ENCODE results near the gene TEX19.

Gene TEX19

DNA sequence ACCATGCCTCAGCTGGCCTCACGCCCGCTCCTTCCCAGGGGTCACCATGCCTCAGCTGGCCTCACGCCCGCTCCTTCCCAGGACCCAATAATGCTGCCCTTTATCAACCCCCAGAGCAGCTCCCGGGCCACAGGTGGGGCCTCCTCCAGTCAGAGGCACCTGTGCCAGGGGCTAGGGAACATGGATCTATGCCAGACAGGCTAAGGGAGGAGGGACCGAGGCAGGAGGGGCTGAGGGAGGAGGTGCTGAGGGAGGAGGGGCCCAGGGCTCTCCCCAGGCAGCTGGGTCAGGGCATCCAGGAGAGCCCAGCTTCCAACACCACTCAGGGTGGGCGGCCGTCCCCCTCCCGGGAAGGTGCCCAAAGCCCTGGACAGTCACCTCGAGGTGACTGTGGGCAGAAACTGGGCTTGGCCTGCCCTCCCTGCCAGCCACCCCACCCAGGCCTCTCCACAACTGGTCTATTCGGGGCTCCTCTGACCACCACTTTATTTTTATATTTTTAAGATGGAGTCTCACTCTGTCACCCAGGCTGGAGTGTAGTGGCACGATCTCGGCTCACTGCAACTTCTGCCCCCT, 31.9 kb downstream of the TEX19 start:
- DNase-seq (ENCODE audit: low read depth) = no peak

GRCh38 chr17:82391496-82392066, 32.5 kb downstream of the TEX19 start:
- no peak for DNase-seq (ENCODE audit: low read depth)

DNA sequence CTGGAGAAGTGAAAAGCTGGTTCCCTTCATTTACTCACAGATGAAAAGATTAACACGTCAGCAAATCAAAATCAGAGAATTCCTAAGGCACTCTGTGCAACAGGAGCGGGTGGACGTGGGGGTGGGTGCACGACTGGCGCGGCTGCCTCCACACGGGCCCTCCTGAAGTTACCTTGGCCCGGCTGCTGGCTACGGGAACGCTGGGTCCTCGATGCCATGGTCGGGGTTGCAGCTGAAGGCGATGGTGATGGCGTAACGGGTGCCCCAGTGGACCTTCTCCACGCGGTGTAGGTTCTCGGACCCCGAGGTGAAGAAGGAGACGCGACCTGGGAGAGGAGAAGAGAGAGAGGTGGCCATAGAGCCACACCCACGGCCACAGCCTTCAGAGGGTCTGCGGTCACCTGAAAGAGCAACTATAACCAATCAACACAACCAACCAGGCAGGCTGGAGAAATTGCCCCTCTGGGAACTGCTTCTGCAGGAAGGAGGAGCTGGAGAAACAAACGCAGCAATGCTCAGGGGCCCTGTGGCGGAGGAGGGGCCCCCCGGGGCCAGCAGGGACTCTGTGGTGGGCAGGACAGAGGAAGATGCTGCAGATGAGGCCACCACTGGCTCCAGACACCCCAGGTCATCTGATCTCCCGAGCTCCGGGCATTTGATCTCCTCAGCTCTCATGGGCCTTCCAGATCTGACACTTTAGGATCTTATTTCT, 33.3 kb downstream of the TEX19 start:
- DNase-seq (ENCODE audit: low read depth) = no peak

DNA sequence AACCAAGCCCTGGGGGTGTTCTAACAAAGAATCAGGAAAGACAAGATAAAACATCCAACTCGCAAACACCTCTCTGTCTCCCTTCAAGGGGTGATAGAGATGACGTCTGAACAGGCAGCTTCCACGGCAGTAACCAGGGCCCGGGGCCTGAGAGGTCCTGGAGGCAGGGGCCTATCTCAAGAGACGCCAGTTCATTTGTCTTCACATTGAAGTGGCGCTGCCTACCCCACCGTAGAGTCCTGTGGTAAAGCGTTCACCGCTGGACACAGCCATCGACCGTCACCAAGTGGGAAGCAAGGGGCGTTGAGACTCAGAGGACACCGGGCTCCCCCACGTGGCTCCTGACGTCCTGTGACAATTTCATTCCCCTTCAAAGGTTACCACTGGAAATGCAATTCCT, 33.9 kb downstream of the TEX19 start:
- no peak for DNase-seq (ENCODE audit: low read depth)

- no peak for DNase-seq (ENCODE audit: low read depth)
Measured at GRCh38 chr17:82394278-82394677, 35.2 kb downstream of the TEX19 start.

- DNase-seq (ENCODE audit: low read depth) = no peak
Measured at GRCh38 chr17:82396601-82397435, 37.8 kb downstream of the TEX19 start.

- no peak for DNase-seq (ENCODE audit: low read depth)
Measured at GRCh38 chr17:82397449-82398335, 38.6 kb downstream of the TEX19 start.

- DNase-seq (ENCODE audit: low read depth) = no peak
Measured at GRCh38 chr17:82399041-82399441, 40.0 kb downstream of the TEX19 start.

DNA sequence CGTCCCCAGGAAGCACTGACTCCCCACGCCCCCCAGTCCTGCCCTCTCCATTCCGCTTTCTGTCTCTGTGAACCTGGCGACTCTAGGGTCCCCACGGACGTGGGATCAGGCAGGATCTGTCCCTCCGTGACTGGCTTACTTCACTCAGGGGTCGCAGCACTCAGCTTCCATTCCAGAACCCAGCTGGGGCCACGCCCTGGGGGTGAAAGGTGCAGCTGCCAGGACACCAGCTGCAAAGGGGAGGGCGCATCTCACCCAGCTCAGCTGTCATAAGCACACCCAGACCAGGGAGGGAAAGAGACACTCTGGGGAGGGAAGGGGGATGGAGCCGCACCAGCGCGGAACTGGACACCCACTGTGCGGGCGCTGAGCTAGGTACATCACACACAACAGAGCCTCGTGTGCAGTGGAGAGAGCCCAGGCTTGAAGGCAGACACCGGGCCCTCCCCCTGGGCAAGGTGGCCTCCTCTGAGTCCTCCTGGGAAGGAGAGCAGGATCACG, 40.6 kb downstream of the TEX19 start:
- no peak for DNase-seq (ENCODE audit: low read depth)

DNA sequence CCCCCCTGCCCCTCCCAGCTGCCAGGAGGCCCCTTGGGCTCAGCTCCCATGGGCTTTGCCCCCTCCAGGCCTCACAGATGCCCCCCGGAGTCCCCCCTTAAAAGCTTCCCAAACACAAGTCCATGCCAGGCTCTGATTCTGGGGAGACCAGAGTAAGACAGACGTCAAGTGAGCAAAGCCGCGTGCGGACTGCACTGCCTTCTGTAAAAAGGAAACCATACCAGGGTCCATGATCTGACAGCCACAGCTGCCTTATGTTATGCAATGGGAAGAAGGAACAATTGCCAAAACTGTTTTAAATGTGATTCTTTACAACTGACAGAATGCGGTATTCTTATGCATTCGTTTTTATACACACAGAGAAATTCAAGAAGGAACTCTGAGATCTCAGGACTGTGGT, 41.2 kb downstream of the TEX19 start:
- DNase-seq (ENCODE audit: low read depth) = no peak

DNA sequence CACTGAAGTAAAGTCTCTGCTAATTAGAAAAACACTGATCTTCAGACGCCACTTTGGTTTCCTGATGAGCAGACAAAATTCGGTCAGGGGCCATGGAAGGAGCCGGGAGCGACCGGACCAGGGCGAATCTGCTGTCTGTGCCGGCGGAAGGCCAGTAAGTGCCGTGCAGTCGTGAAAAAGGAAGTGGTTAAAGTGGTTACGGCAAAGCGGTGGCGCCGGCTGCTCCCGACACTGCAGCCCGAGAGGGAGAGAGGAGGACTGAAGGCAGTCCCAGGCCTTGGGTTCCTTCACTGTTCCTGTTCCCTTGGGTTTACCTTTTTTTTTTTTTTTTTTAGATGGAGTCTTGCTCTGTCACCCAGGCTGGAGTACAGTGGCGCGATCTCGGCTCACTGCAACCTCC, 41.8 kb downstream of the TEX19 start:
- peak; percentile 22 for DNase-seq (ENCODE audit: low read depth)

GRCh38 chr17:82402865-82403264, 43.8 kb downstream of the TEX19 start:
- no peak for DNase-seq (ENCODE audit: low read depth)

GRCh38 chr17:82403662-82404660, 44.9 kb downstream of the TEX19 start:
- no peak for DNase-seq (ENCODE audit: low read depth)

GRCh38 chr17:82405051-82405450, 46.0 kb downstream of the TEX19 start:
- DNase-seq (ENCODE audit: low read depth) = no peak

DNA sequence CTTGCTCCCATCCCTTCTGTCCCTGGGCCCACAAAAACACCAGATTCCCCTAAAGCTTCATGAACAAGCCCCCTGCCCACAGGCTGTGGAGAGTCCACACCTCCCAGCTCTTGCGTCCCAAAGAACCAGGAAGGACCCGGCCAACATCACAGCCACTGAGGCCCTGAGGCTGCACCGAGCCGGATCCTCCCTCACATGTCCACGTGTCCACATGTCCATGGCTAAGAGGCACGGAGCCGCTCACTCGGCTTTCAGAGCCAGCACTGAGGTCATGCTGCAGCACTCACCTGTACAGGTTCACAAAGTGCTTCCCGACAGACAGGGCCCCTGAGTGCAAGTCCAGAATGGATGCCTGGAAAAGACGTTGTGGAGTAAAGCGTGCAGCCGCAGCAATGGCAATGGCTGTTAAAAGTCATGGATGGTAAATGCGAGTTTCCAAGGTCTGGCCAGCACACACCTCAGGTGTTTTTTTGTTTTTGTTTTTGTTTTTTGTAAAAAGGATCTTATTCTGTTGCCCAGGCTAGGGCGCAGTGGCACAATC, 47.2 kb downstream of the TEX19 start:
- no peak for DNase-seq (ENCODE audit: low read depth)

GRCh38 chr17:82407255-82407654, 48.2 kb downstream of the TEX19 start:
- no peak for DNase-seq (ENCODE audit: low read depth)

GRCh38 chr17:82408288-82408937, 49.4 kb downstream of the TEX19 start:
- no peak for DNase-seq (ENCODE audit: low read depth)

GRCh38 chr17:82408938-82409318, 49.9 kb downstream of the TEX19 start:
- DNase-seq (ENCODE audit: low read depth) = no peak

DNA sequence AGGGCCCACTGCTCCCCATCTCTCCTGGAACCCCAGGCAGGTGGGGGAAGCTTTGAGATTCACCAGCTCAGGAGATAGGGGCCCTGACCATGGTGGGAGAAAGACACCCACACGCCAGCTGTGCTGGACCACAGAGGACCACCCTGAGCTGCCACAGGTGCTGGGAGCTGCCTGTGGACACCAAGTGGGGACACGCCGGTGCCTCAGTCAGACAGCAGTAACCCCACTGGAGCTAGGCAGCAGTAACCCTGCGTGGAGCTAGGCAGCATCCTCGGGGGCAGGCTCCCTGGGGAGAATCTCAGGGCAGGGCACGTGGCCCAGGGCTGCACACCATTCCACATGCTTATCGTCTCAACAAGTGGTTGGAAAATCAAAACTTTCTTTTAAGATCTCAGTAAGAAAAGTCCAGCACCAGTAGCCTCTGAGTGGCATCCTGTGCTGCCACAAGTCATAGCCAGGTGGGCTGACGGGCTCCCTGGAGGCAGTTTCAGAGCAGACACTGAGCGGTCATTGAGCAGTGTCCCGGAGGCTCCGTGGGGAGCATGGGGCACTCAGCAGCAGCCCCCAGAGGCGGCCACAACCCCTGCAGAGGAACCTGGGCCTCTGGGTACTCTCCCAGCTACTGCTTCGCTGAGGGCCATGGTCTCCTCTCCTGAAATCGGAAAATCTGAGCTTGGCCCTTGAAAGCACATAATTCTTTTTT, 51.1 kb downstream of the TEX19 start:
- DNase-seq (ENCODE audit: low read depth) = no peak
